Measurements from ENCODE around the gene FPGS.
"Not testable (repeated sequence)": the region's sequence is repeated elsewhere in the genome, so short reads cannot be mapped to it uniquely, and the experiment has no call there.

Gene FPGS

GRCh38 chr9:127814619-127815511, 12.2 kb downstream of the FPGS start:
- DNase-seq = no peak

GRCh38 chr9:127815512-127816361, 13.1 kb downstream of the FPGS start:
- DNase-seq = no peak

- DNase-seq = no peak
Measured at GRCh38 chr9:127816362-127816725, 13.7 kb downstream of the FPGS start.

GRCh38 chr9:127816728-127817127, 14.0 kb downstream of the FPGS start:
- DNase-seq = no peak

GRCh38 chr9:127817881-127818434, 15.3 kb downstream of the FPGS start:
- DNase-seq = no peak

GRCh38 chr9:127818574-127818973, 15.9 kb downstream of the FPGS start:
- no peak for DNase-seq

- DNase-seq = no peak
Measured at GRCh38 chr9:127822108-127822507, 19.4 kb downstream of the FPGS start.

GRCh38 chr9:127825319-127826051, 22.8 kb downstream of the FPGS start:
- no peak for DNase-seq

- DNase-seq = no peak
Measured at GRCh38 chr9:127826253-127826913, 23.7 kb downstream of the FPGS start.

GRCh38 chr9:127828262-127829031, 25.8 kb downstream of the FPGS start:
- no peak for DNase-seq

- DNase-seq = no peak
Measured at GRCh38 chr9:127829205-127829906, 26.7 kb downstream of the FPGS start.

- DNase-seq = no peak
Measured at GRCh38 chr9:127832248-127832647, 29.6 kb downstream of the FPGS start.

GRCh38 chr9:127833555-127833954, 30.9 kb downstream of the FPGS start:
- DNase-seq = no peak

- no peak for DNase-seq
Measured at GRCh38 chr9:127835991-127836516, 33.4 kb downstream of the FPGS start.

- DNase-seq = not testable (repeated sequence)
Measured at GRCh38 chr9:127836561-127836960, 33.9 kb downstream of the FPGS start.

GRCh38 chr9:127837346-127837745, 34.7 kb downstream of the FPGS start:
- DNase-seq = no peak

- DNase-seq = no peak
Measured at GRCh38 chr9:127838375-127839078, 35.8 kb downstream of the FPGS start.

- no peak for DNase-seq
Measured at GRCh38 chr9:127841087-127841835, 38.6 kb downstream of the FPGS start.

GRCh38 chr9:127844821-127845359, 42.2 kb downstream of the FPGS start:
- DNase-seq = no peak
